Upper lobe of left lung (tissue), 6 donors: ENCODE data around the gene ARHGAP24. TPM values are rescaled to one million over a fixed set of nuclear protein-coding genes. Genes with fewer than 3 reads are reported as not detected.

ENCODE experiments used
- ATAC-seq, 2 donors: fragments of 200-7000 bp; cut with Tn5 transposase; one replicate each; pipeline ENCODE4 v1.9.1; 2022; ENCODE audit warnings: mild to moderate bottlenecking in 2 of 2, moderate library complexity in 2 of 2; ENCODE audit not compliant: low FRiP score in 2 of 2
- DNase-seq, 2 donors: peaks; one replicate each; pipeline ENCODE4 v3.0.0-alpha.2; 2019 to 2020
- H3K27ac ChIP-seq, 4 donors: fragments of 200-600 bp; sonication (generic); one replicate each; pipeline ENCODE4 v1.5.1; 2016 to 2019
- H3K27me3 ChIP-seq, 4 donors: fragments of 200-600 bp; sonication (generic); one replicate each; pipeline ENCODE4 v1.5.1; 2017 to 2019
- H3K36me3 ChIP-seq, 4 donors: fragments of 200-600 bp; sonication (generic); one replicate each; pipeline ENCODE4 v1.5.1; 2016 to 2019
- H3K4me1 ChIP-seq, 4 donors: fragments of 200-600 bp; sonication (generic); one replicate each; pipeline ENCODE4 v1.5.1; 2018 to 2019
- H3K4me3 ChIP-seq, 4 donors: fragments of 200-600 bp; sonication (generic); one replicate each; pipeline ENCODE4 v1.5.1; 2017 to 2019; ENCODE audit warnings: mild to moderate bottlenecking in 2 of 4, moderate library complexity in 1 of 4
- H3K9me3 ChIP-seq, 4 donors: fragments of 200-600 bp; sonication (generic); one replicate each; pipeline ENCODE4 v1.5.1; 2018 to 2019
- CTCF ChIP-seq, 6 experiments: fragments of 450-650 bp in 4 of 6; fragments of 200-600 bp in 2 of 6; sonication (generic) in 2 of 6; IDR thresholded peaks; one replicate each; pipeline ENCODE4 v1.5.1; 2016 to 2019; ENCODE audit warnings: antibody characterized with exemption in 6 of 6
- EP300 ChIP-seq, 4 donors: sonication (generic); formaldehyde crosslinking; IDR thresholded peaks; one replicate each; pipeline ENCODE4 v1.5.1; 2017; ENCODE audit warnings: antibody characterized with exemption in 4 of 4, control low read depth in 2 of 4
- POLR2A ChIP-seq, 4 donors: fragments of 450-650 bp; IDR thresholded peaks; one replicate each; pipeline ENCODE4 v1.5.1; 2016 to 2017; ENCODE audit warnings: antibody characterized with exemption in 4 of 4, mild to moderate bottlenecking in 2 of 4
- POLR2AphosphoS5 ChIP-seq, 2 donors: sonication (generic); formaldehyde crosslinking; IDR thresholded peaks; one replicate each; pipeline ENCODE4 v1.5.1; 2017; ENCODE audit warnings: antibody characterized with exemption in 2 of 2
- WGBS, 2 donors: methylation state at CpG; one replicate each; pipeline ENCODE4 v1.1.5; 2017 to 2018; 5-methylcytosine and 5-hydroxymethylcytosine counted together
- total RNA-seq, 6 donors: library from RNA; depleted of rRNA in 4 of 6; stranded (reverse); fragments of >200 nt in 4 of 6; gene quantifications; one replicate each; pipeline versions ENCODE4 v1.1.0 to v1.2.1, GENCODE V29; 2016 to 2021
- donor health status: DM: no; HTN: no; CAD: no; lungs with moderate emphysema.
- donor health status: DM: no; HTN: yes; CAD: no; lungs with severe emphysema.

ARHGAP24 gene
- total RNA-seq, 6 donors from 2014 or later, result 26.4 to 92.2 (median 52.4) TPM

- Histone ChIP-seq H3K27ac (no peak overlapping the region), H3K36me3 (no peaks in the 10 kb centered on the region), H3K4me3 (no peak overlapping the region), H3K4me1 (peaks cover 0 to 4% (median 0%) of the 10 kb centered on the region in 4 donors), H3K27me3 (no peaks in the 10 kb centered on the region), H3K9me3 (no peaks in the 10 kb centered on the region)
- no peak for TF ChIP-seq EP300 (IDR thresholded peaks at IDR 0.05)
- TF ChIP-seq CTCF (IDR thresholded peaks at IDR 0.05), result no peak
- no peak for TF ChIP-seq POLR2A (IDR thresholded peaks at IDR 0.05)
- no peak for TF ChIP-seq POLR2AphosphoS5 (IDR thresholded peaks at IDR 0.05)
- DNase-seq (no peak), ATAC-seq (no peak)
Measured at GRCh38 chr4:85865256-85865655, 390.3 kb downstream of the ARHGAP24 start.

DNA sequence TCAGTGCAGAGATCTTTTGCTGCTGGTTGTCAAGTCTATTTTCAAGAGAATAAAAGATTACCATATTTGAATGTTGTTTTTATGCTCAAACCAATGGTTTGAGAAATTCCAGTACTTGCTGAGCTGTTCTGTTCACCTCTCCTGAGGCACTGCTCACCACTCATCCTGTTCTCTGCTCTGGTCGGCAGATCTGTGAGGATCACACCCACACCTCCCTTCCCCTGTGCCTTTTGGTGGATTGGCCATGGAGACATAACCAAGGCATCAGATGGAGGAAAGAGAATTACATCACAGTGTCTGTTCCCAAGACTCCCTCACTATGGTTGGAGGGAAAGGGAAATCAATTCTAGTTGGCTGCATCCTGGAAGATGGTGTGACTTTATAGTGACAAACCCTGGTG is 391.6 kb downstream of the ARHGAP24 start:
- WGBS, 2 donors, result 38 to 84% methylated on average over 1 of the region's 1 CpG
- DNase-seq, result no peak
- ATAC-seq, result peak in 1 of 2 donors; percentile 35
- Histone ChIP-seq H3K9me3 (no peaks in the 10 kb centered on the region), H3K36me3 (no peaks in the 10 kb centered on the region), H3K4me1 (no peaks in the 10 kb centered on the region), H3K4me3 (no peak overlapping the region), H3K27ac (peak overlapping the region in 1 of 4 donors; percentile 17), H3K27me3 (no peaks in the 10 kb centered on the region)
- TF ChIP-seq EP300 (IDR thresholded peaks at IDR 0.05) (no peak), POLR2AphosphoS5 (IDR thresholded peaks at IDR 0.05) (no peak), CTCF (IDR thresholded peaks at IDR 0.05) (no peak), POLR2A (IDR thresholded peaks at IDR 0.05) (no peak)

- Histone ChIP-seq H3K4me1 (no peaks in the 10 kb centered on the region), H3K4me3 (no peak overlapping the region), H3K27me3 (no peaks in the 10 kb centered on the region), H3K27ac (no peak overlapping the region), H3K9me3 (no peaks in the 10 kb centered on the region), H3K36me3 (no peaks in the 10 kb centered on the region)
- DNase-seq (no peak), ATAC-seq (no peak)
- WGBS, 2 donors, result 71 to 73% methylated on average over 1 of the region's 1 CpG
- TF ChIP-seq POLR2A (IDR thresholded peaks at IDR 0.05) (no peak), EP300 (IDR thresholded peaks at IDR 0.05) (no peak), POLR2AphosphoS5 (IDR thresholded peaks at IDR 0.05) (no peak), CTCF (IDR thresholded peaks at IDR 0.05) (no peak)
Measured at GRCh38 chr4:85867271-85867670, 392.3 kb downstream of the ARHGAP24 start.

DNA sequence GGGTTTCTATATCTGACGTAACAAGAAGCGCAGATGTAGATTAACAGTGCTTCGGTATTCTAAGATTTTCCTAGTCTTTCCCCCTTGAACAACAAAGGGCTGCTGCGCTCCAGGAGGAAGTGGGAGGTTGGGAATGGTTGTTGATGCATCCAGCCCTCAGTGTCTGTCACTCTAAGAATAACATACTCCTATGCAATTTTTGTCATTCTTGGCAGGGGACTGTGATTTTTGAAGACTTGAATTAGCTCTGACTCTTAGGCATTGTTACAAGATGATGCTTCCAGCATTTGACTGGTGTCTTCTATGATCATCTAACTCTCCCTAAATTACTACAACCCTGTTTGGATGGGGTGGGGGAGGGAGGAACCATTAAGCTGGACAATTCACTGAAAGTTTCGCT is 394.2 kb downstream of the ARHGAP24 start:
- H3K27ac ChIP-seq, result no peak overlapping the region

GRCh38 chr4:85870298-85871083 is 395.5 kb downstream of the ARHGAP24 start:
- TF ChIP-seq POLR2A (IDR thresholded peaks at IDR 0.05) (no peak), EP300 (IDR thresholded peaks at IDR 0.05) (no peak), POLR2AphosphoS5 (IDR thresholded peaks at IDR 0.05) (no peak), CTCF (IDR thresholded peaks at IDR 0.05) (no peak)
- H3K27me3 ChIP-seq, result no peaks in the 10 kb centered on the region
- no peaks in the 10 kb centered on the region for H3K9me3 ChIP-seq
- 97 to 100% methylated on average over 2 of the region's 2 CpGs for WGBS, 2 donors
- DNase-seq (no peak), ATAC-seq (no peak)
- no peaks in the 10 kb centered on the region for H3K4me1 ChIP-seq
- H3K4me3 ChIP-seq, result no peak overlapping the region
- no peaks in the 10 kb centered on the region for H3K36me3 ChIP-seq
- no peak overlapping the region for H3K27ac ChIP-seq

More for the DNA sequence above, 394.2 kb downstream of the ARHGAP24 start:
- Histone ChIP-seq H3K9me3 (no peaks in the 10 kb centered on the region), H3K36me3 (no peaks in the 10 kb centered on the region), H3K4me1 (no peaks in the 10 kb centered on the region), H3K27me3 (no peaks in the 10 kb centered on the region), H3K4me3 (no peak overlapping the region)
- WGBS, 2 donors, result 53 to 64% methylated on average over 5 of the region's 5 CpGs
- DNase-seq (no peak), ATAC-seq (no peak)
- TF ChIP-seq POLR2A (IDR thresholded peaks at IDR 0.05), result no peak
